ENCODE results near the gene PIGZ.

The PIGZ gene

DNA sequence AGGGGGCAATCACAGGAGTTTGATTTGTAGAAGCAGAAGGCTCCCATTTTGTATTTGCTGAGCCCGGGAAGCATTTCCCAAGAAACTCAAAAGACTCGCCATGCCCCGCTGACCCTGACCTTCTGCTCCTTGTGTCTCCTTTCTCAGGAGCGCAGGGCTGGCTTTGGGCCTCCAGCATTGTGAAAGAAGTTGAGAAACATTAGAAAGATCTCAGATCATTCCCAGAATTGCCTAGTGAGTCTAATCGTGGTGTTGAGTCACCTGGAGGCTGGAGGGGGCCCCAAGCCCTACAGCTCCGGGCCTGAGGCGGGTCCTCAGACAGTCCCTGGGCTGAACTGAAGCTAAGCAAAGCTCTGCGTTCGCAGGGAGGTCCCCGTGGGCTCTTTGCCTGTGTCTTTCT lies 10.9 kb upstream of the PIGZ start:
- DNase-seq (ENCODE audit: low read depth): no peak

DNA sequence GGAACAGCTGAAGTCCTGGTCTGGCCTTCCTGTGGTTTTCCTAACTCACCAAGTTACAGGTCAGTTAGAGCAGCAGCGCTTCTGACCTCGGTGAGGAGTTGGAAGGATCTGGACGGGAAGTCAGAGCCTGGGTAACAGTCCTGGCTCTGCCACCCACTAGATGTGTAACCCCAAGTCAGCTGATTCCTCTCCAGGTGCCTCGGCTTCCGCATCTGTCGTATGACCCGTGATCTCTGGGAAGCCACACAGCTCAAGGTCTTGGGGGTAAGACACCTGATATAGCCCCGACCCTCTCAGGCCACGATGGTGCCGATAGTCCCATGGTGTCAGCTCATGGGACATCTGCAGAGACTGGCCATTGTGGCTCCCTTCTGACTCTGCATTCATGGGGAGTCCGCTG lies 8.3 kb upstream of the PIGZ start:
- DNase-seq (ENCODE audit: low read depth): no peak

DNA sequence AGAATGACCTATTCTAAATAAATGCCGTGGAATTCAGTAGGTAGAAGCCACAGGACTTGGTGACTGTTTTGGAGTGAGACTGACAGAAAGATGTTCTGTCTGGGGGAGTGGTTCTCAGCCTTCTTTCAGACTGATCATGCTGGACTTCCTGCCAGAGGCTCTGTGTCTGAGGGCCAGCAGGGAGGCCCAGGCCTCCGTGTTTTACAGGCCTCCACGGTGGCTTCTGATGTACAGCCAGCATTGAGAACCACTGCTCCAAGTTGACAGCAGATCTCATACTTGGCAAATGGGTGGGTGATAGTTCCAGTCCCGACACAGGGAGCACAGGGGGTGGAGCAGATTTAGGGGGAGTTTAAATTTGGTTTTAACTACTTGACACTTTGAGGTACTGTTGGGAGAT lies 6.7 kb upstream of the PIGZ start:
- DNase-seq (ENCODE audit: low read depth): no peak

DNA sequence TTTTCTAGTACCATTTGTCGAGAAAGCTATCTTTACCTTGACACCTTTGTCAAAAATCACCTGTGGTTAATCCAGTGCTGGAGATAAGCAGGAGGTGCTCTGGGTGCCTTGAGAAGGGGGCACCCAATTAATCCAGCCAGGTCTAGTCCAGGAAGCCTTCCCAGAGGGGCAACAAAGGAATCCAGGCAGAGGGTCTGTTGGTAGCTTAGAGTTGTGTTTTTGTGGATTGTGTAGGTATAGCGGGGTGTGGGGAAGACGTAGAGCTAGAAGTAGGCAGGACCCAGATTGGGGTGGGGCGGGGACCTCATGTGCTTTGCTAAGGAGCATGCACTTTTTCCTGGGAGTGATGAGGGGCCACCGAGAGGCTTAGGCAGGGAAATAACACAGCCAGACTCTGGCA lies 6.0 kb upstream of the PIGZ start:
- DNase-seq (ENCODE audit: low read depth): no peak

DNA sequence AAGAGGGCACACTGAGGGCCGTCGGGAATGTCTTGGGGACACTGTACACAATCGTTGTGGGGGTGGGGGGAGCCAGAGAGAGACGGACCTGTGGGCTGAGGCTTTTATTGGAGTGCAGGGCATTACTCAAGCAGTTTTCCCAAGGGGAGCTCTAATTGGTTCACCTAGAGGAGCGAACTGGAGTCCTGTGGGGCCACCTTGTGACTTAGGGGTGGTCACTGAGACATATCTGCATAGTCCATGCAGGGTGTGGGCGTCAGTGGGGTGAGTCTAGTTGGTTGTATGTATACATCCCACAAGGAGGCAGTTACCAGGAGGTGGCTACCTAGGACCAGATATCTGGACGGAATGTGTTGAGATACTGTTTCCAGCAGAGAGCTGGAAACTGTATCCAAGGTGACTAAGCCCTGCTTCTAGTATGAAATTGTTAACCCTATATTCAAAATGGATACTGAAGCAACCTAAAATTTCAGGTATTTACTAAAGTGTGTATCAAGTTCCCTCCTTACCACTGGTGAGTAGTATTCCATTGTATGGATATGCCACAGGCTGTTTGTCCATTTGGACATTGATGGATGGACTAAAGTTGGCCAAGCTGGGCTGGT lies 2.6 kb upstream of the PIGZ start:
- no peak for DNase-seq (ENCODE audit: low read depth)

DNA sequence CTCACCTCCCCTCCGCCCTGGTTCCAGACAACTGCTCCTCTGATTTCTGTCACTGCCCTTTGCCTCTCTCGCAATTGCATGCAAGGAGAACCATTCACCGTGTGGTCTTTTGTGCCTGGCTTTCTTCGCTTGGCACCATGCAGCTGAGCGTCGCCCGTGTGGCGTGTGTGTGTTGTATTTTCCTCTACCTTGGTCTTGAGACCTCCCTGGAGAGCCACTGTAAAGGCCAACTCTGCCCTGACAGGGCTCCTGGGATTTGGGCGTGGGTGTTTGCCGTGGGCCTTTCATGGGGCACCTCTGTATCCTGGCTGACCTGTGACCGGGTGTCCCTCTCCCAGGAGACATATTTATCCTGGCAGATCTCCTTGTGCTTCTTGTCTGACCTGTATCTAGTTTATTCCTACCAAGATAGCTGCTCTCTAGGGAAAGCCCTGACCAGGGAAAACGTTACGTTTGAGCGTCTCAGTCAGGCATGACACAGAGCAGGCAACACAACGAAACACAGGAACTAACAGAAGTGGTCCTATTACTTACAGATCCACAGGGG lies 2.0 kb upstream of the PIGZ start:
- no peak for DNase-seq (ENCODE audit: low read depth)

DNA sequence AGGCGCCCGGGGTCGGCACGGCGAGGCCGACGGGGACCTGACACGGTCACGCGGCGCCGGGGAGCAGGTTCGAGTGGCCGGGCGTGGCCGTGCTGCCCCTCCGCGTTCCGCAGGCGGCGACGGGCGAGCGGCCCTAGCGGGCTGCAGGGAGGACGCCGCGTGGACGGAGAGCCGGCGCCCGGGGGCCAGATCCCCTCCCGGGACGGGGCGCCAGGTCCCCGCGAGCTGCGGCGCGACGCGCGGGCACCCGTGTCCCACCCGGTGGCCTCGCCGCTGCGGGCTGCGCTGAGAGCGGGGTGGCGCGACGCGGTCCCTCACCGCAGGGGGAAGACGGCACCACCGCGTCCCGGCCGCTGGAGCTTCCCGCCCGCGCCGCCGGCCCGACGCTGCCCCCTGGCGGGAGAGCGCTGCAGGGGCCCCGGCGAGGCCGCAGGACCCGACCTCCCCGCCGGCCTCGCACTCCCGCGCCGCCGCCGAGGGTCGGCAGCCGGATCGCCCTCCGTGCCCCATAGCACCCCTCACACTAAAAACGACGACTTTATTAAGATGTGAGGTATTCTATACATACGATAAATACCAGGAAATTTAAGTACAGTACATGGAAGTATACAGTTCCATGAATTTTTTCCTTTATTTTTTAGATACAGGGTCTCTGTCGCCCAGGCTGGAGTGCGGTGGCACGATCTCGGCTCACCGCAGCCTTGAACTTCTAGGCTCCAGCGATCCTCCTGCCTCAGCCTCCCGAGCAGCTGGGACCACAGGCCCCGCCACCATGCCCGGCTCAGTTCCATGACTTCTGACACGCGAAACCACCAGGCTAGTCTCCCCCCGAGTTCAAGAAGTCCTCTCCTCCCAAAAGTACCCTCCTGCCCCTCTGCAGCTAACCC lies 1.3 kb upstream of the PIGZ start:
- DNase-seq (ENCODE audit: low read depth): peak; percentile 49

DNA sequence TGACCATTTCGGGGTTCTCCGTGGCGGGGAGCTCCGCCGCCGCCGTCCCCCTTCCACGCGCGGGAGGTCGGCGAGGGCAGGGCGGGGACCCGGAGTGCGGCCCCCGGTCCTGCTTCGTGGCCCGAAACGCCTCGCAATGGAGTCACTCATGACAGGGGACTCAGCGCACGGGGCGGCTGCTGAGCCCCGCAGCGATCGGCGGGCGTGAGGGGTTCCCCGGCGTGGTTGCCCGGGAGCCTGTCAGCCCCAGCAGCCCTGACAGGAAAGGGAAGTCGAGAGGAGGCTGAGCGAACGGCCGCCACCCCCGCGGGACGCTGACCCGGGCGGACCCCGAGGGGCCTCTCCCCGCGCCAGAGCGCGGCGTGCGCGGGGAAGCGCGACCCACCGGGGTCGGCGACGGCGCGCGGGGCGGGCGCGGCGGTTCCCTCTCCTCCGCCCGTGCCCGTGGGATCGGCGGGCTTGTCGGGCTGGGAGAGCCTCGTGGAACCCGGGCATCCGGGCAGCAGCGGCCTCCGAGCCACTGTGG lies 564 bp upstream of the PIGZ start:
- no peak for DNase-seq (ENCODE audit: low read depth)

DNA sequence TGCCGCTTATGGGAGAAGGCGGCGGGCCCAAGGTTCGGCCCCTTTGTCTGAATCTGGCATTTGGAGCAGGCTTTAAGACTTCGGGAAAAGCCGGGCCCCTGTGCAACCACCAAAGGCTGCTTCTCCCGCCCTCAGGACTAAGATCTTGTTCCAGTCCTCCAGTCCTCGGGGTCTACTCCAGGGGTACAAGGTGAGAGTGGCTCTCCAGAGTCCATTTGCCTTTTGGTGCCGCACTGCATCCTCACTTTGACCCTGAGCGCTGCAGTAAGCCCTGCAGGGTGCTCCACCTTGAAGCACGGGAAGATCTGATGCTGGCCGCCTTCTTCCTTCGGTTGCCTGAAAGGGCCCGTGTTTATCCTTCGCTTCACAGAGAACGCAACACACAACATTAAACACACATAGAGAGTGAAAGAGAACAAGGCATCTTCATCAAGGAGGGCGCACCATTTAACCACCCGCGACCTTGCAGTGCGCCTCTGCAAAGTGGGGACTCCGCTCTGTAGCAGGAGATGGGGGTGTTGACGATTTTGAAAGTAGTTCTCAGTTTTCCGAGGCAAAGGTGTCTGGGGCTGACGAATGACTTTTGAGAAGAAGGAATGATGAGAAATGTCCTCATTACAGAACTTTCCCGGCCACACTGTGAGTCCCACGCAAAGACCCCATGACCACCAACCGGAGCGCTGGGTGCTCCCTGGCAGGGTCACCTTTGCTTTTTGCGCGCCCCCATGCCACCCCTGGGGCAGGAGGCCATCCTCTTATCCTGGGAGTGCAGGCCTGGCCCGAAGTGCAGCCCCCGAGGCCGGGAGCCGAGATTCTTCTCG lies 1.0 kb downstream of the PIGZ start:
- DNase-seq (ENCODE audit: low read depth): no peak

DNA sequence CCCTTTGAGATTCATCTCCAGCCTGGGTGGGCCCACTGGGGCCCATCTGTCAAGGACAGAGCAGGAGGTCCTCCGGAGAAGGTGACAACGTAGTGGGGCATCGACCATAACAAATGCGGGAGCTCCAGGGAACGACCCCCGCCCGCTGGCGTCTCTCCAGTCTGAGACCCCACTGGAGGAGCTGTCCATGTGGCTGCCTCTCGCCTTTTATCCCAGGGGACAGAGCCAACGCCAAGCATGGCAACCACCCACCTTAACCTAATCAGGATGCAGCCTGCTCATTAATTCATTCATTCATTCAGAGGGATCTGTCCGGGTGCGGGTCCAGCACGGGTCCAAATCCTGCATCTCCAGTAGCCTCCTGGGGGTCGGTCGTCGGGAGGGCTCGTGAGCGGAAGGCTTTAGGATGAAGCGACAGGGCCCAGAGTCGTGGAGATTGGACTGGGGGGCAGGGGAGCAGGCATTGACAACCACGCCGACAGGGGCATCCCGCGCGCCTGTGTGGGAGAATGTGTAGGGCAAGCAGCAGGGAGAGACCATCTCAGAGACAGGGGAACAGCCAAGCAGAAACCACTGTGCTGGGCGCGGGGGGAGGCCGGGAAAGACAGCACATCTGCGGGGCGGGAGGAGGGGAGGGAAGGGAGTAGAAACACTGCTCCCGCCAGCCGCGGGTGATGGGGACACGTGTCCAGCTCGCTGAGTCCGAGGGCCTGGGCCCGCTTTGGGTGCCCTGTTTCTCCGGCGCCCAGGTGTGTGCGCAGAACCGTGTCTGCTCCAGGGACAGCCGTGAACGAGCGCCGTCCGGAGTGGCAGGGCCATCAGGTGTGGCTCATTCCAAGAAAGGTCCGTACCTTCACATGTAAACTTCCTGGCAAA lies 1.9 kb downstream of the PIGZ start:
- no peak for DNase-seq (ENCODE audit: low read depth)

DNA sequence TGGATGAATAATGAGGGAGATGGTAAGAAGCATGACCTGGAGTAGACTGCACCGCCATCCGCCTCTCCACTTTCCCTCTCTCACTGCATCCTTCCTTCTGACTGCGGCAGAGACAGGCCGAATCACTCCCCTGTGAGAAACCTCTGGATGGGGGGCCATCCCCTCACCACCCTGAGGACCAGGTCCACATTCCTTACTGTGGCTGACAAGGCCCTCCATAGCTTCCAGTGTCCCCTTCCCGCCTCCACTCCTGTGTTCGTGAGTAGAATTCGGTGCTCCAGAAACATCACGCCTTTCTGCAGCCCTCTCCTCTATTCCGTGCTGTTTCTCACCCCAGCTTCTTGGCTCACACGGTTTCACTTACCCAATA lies 2.8 kb downstream of the PIGZ start:
- DNase-seq (ENCODE audit: low read depth): no peak

DNA sequence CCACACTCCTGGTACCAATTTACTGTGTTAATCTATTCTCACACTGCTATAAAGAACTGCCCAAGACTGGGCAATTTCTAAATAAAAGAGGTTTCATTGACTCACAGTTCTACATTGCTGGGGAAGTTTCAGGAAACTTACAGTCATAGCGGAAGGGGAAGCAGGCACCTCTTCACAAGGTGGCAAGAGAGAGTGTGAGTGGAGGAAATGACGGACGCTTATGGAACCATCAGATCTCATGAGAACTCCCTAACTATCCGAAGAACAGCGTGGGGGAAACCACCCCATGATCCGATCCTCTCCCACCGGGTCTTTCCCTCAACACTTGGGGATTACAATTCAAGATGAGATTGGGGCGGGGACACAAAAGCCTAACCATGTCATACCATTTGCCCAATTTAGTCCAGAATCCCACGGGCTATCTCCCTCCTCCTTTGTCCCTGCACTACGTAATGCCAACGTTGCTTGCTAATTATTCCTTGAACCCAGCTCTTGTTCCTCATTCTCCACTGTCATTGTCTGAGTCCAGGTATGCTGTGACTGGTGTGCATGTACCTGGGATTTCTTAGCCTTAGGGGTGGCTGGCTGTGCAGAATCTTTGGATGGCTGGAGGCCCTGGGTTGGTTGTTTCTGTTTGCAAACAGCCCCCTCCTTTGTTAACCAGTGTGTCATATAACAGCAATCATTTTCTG lies 3.4 kb downstream of the PIGZ start:
- no peak for DNase-seq (ENCODE audit: low read depth)

DNA sequence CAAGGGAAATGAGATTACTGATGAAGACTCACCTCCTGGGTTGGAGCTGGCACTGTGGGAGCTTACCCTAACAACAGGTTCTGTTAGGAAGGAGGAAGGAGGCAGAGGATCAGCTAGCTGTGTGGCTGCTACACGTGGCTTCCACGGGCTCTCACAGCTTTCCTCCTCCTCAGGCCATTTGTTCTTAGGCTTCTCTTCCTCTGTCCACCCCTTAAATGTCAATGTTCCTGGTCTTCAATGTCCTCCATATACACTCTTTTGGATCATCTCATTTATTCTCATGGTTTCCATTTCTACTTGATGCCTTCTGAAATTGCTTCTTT lies 5.0 kb downstream of the PIGZ start:
- no peak for DNase-seq (ENCODE audit: low read depth)

DNA sequence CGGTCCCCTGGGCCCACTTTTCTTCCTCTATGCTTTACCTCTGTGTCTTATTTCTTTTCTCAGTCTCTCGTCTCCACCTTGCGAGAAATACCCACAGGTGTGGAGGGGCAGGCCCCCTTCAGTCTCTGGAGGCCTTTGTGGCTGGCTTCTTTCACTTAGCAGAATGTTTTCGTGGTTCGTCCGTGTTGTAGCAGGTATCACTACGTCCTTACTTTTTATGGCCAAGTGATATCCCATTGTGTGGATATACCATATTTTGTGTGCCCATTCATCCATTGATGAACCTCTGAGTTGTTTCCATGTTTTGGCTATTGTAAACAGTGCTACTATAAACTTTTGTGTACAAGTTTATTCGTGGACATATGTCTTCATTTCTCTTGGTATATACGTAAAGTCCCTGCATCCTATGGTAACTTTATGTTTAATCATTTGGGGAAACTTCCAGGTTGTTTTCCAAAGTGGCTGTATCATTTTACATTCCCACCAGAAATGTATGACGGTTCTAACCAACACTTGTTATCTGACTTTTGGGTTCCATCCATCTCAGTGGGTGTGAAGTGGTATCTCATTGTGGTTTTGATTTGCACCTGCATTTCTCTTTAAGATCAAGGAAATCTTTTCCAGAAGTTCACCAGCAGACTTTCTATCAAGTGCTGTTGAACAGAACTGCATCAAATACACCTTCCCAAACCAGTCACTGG lies 5.6 kb downstream of the PIGZ start:
- DNase-seq (ENCODE audit: low read depth): no peak

DNA sequence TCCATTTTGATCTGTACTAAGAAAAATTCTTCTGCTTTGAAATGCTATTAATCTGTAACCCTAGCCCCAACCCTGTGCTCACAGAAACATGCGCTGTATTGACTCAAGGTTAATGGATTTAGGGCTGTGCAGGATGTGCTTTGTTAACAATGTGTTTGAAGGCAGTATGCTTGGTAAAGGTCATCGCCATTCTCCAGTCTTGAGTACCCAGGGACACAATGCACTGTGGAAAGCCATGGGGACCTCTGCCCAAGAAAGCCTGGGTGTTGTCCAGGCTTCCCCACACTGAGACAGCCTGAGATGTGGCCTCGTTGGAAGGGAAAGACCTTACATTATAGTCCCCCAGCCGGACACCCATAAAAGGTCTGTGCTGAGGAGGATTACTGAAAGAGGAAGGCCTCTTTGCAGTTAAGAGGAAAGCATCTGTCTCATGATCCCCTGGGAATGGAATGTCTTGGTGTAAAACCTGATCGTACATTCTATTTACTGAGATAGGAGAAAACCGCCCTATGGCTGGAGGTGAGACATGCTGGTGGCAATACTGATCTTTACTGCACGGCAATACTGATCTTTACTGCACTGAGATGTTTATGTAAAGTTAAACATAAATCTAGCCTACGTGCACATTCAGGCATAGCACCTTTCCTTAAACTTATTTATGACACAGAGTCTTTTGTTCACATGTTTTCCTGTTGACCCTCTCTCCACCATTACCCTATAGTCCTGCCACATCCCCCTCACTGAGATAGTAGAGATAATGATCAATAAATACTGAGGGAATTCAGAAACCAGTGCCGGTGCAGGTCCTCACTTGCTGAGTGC lies 6.3 kb downstream of the PIGZ start:
- no peak for DNase-seq (ENCODE audit: low read depth)

DNA sequence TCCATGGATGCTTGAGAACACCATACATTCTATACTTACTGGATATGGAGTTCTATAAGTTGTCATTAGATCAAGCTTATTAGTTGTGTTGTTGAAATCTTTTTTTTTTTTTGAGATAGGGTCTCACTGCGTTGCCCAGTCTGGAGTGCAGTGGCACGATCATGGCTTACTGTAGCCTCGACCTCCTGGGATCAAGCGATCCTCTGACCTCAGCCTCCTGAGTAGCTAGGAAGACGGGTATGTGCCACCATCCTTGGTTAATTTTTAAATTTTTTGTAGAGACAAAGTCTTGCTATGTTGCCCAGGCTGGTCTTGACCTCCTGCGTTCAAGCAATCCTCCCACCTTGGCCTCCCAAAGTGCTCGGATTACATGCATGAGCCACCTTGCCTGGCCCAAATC lies 13.8 kb downstream of the PIGZ start:
- no peak for DNase-seq (ENCODE audit: low read depth)

DNA sequence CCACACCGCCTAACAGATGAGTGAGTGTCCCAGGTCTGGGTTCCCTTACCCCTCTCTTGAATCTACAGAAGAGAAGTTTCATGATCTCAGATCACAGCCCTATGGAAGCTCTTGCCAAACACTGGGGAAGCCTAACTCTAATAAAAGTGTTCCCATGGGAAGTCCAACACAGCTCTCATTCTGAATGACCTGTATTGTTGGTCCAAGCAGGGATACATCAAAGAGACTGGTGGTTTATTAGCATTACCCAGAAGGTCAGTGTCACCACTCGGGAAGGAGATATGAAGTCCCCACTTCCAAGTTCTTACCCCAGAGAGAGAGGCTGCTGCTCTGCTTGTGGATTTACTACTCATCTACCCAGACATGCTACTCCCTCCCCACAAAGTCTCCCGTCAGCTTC lies 17.3 kb downstream of the PIGZ start:
- no peak for DNase-seq (ENCODE audit: low read depth)

DNA sequence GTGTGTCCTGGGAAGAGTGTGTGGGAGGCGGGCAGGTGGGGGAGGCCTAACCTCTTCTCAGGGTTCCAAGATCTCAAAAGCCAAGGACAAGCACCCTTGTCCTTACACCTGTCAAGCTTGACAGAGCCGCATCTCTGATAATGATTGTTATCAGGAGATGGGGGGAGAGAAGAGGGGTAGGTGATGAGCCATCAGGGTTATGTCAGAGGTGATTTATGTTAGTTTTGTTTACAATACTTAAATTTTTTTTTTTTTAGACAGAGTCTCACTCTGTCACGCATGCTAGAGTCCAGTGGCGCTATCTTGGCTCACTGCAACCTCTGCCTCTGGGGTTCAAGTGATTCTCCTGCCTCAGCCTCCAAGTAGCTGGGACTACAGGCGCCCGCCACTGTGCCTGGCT lies 18.9 kb downstream of the PIGZ start:
- DNase-seq (ENCODE audit: low read depth): no peak

DNA sequence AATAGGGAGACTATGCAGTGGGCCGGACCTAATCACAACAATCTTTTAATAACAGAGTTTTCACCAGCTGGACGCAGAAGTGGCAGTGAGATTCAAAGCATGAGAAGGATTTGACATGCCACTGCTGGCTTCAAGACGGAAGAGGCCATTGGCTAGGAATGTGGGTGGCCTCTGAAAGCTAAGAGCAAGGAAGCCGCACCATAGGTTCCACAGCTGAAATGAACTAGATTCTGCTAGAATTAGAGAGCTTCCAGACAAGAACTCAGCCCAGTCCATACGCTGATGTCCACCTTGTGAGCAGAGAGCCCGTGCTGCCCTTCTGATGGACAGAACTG lies 19.4 kb downstream of the PIGZ start:
- no peak for DNase-seq (ENCODE audit: low read depth)

All from T follicular helper cell (primary cell).